Fibroblast of villous mesenchyme (primary cell): ENCODE measurements around the gene APBB1IP. TPM values are rescaled to one million over a fixed set of nuclear protein-coding genes. Genes with fewer than 3 reads are reported as not detected.
"Not testable (repeated sequence)": the region's sequence is repeated elsewhere in the genome, so short reads cannot be mapped to it uniquely, and the experiment has no call there.

Experiments
- DNase-seq: peaks from one replicate; pipeline ENCODE4 v3.0.0-alpha.2; 2010; ENCODE audit warnings: low read depth
- H3K4me3 ChIP-seq: 2 replicates; pipeline ENCODE4 v1.5.1; 2011; ENCODE audit warnings: low read depth, mild to moderate bottlenecking, low read length
- CTCF ChIP-seq: IDR thresholded peaks from 2 replicates; pipeline ENCODE4 v1.5.1; 2012; ENCODE audit warnings: low read depth, mild to moderate bottlenecking, low read length; ENCODE audit not compliant: insufficient read depth
- total RNA-seq: library from RNA; depleted of rRNA; stranded (reverse); fragments of >200 nt; gene quantifications from 2 replicates; pipeline ENCODE4 v1.2.3, GENCODE V29; 2012

The APBB1IP gene
- total RNA-seq, 1 donor = 4.3 TPM

- no peak for DNase-seq
- H3K4me3 ChIP-seq = no peak overlapping the region
- no peak for TF ChIP-seq CTCF
These were observed 45.4 kb downstream of the APBB1IP start for GRCh38 chr10:26483554-26483953.

GRCh38 chr10:26485150-26485941 is 47.2 kb downstream of the APBB1IP start:
- no peak overlapping the region for H3K4me3 ChIP-seq
- DNase-seq = peak; percentile 93
- TF ChIP-seq CTCF = no peak

- DNase-seq = peak; percentile 86
- no peak for TF ChIP-seq CTCF
- H3K4me3 ChIP-seq = no peak overlapping the region
These were observed 48.2 kb downstream of the APBB1IP start for GRCh38 chr10:26486304-26486703.

- peak; percentile 95 for DNase-seq
- H3K4me3 ChIP-seq = no peak overlapping the region
- TF ChIP-seq CTCF = no peak
These were observed 49.1 kb downstream of the APBB1IP start for GRCh38 chr10:26486990-26487850.

- DNase-seq = no peak
- TF ChIP-seq CTCF = no peak
- no peak overlapping the region for H3K4me3 ChIP-seq
These were observed 50.2 kb downstream of the APBB1IP start for GRCh38 chr10:26488344-26488743.

GRCh38 chr10:26489081-26489480 is 50.9 kb downstream of the APBB1IP start:
- peak; percentile 51 for DNase-seq
- TF ChIP-seq CTCF = no peak
- no peak overlapping the region for H3K4me3 ChIP-seq

- not testable (repeated sequence) for H3K4me3 ChIP-seq, DNase-seq
These were observed 52.2 kb downstream of the APBB1IP start for GRCh38 chr10:26490367-26490766.
